HG02852 (cell line): Measurements from ENCODE around the gene FEM1B.

Experiments
- ATAC-seq: cut with Tn5 transposase; IDR thresholded peaks from one replicate; pipeline ENCODE4 v1.9.1; 2021; ENCODE audit warnings: mild to moderate bottlenecking, moderate library complexity; ENCODE audit not compliant: unreplicated experiment

FEM1B gene

DNA sequence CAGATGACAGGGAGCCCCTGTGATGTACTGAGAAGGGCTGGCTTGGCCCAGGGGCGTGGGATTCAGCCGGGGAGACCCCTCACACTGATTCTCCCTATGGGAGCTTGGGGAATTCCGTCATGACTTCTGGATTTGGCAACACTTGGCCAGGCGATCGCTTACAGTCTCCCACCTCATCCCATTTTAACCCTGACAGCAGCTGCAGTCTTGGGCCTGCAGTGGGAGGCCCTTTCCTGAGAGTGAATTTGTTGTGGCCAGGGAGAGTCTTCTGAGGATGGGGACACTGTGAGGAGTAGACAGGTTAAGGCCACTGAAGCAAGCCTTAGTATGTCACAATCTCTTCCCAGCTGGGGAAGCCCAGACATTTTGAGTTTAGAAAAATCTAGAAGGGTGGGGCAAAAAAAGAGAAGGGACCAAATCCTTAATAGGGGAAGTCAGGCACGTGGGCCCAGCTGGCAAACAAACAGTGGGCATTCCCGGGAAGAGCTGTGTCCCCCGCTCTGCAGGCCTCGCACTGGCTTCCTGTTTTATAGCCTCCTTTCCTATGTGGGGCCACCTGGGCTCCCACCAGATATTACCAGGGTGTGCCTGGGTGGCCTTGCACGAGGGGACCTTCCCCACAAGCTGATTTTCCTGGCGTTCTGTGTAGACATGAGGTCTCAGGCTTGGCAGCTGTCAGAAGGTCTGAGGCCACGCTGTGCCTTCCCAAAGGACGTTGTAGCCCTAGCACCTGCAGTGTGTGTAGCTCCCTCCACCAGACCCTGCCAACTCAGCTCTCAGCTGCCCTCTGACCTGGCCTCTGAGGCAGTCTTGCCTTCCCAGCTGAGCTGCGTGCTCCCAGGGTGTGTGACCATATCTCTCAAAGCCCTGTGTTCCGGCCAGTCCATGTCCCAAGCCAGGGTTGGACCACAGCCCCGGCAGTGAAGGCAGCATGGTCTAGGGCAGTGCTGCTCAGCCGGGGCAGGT lies 64.5 kb downstream of the FEM1B start:
- no peak for ATAC-seq

DNA sequence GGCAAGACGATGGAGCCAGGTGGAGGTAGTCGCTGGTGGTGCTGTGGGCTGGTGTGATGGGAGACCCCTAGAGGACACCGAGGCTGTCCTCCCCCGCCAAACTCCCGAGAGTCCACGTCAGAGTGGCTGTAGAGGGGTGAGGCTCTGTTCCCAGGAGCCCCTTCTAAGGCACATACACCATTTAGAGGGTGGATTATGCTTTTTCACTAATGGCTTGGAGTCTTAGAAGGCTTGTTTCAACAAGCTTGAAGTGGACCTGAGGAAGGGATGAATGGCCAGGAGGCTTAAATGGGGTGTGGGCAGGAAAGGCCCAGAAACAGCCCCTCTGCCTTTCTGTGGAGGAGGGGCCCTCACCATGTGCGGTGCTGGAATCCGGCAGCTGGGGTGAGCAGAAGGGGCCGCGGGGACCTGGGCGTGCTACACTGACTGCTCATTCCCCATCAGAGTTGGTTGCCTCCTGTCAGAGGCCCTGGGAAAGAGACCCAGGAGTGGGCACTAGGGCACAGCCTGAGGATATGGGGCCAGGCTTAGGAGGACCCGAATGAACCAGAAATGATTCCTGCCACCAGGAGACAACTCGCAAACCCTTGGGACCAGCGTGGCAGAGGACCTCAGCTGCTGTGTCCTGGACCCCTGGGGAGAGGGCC lies 66.2 kb downstream of the FEM1B start:
- ATAC-seq: no peak

DNA sequence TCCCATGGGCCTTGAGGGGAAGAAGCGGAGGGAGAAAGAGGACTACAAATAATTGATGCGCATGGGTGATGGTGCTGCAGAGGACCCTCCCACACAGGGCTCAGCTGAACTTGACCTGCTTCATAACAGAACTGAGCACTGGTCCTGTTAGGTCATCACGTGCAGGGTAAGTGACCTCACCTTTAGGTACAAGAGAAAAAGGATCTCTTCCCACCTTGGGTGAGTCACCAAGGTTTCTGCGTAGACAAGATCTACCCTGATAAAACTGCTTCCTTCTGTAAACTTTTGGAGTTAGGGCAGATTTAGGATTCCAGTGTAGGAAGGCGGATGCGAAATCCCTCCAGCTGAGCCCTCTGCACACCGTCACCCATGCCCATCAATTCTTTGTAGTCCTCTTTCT lies 67.1 kb downstream of the FEM1B start:
- no peak for ATAC-seq
